ENCODE results near the gene BTF3. TPM values are rescaled to one million over a fixed set of nuclear protein-coding genes. Genes with fewer than 3 reads are reported as not detected.
A peak's percentile ranks its signal among the peaks of the same experiment; 100 is the strongest.

BTF3 gene
- total and polyA plus RNA-seq, 9 of the 15 experiments (the other 6 are each of a cell fraction or from before 2014, with no cell fraction given), result 534 to 1,637 (median 848) TPM

- TF ChIP-seq SLC30A9 (CRISPR knock-in tag; IDR thresholded peaks at IDR 0.05), result no peak
- TF ChIP-seq PHF8 (IDR thresholded peaks at IDR 0.05; ENCODE audit: borderline replicate concordance, low read length), result peak; percentile 98
- peak; percentile 30 for TF ChIP-seq SETDB1 (IDR thresholded peaks at IDR 0.05; ENCODE audit: low read length)
These were observed at the start of gene BTF3 (continued) for GRCh38 chr5:73498057-73498992.

- no peaks in the 10 kb centered on the region for H3K9me1 ChIP-seq (ENCODE audit: control insufficient read depth, insufficient read depth, low read length)
- 1% methylated on average over 44 of the region's 59 CpGs for WGBS (ENCODE audit: insufficient coverage, low coverage, missing lambda C conversion rate)
- CTCF ChIA-PET (ENCODE audit: low intra/inter-chr PET ratio), result no interaction called here
- peak within 1 kb of the TSS in 1 of 2 experiments; percentile 84; a peak in 2 of 4 replicates for H3K9ac ChIP-seq (ENCODE audit: insufficient read depth in 1 of 2, low read depth in 2 of 2, low read length in 2 of 2)
- no peak within 1 kb of the TSS for H3K27ac ChIP-seq (ENCODE audit: extremely low read depth, low read depth, low read length)
- peak within 1 kb of the TSS; percentile 78 for H3K4me2 ChIP-seq (ENCODE audit: insufficient read depth, low read length)
- DNase-seq (ENCODE audit: extremely low read depth in 1 of 4, low spot score in 3 of 4) (peak; percentile 40 to 78 (median 54)), ATAC-seq (peak; percentile 88), FAIRE-seq (peak; percentile 78)
- peak within 1 kb of the TSS; percentile 42 for H3K4me3 ChIP-seq
- peaks cover 5% of the 10 kb centered on the region; the same call in 1 of the 2 replicates for H4K20me1 ChIP-seq (replicated peaks; ENCODE audit: control insufficient read depth, insufficient read depth, low read length)
- peak within 1 kb of the TSS; percentile 92 for H2AFZ ChIP-seq (ENCODE audit: low read depth, low read length)
- no peaks in the 10 kb centered on the region for H3K36me3 ChIP-seq (ENCODE audit: control insufficient read depth, insufficient read depth, low read length)
- intact Hi-C loops (cut with micrococcal nuclease) (no loop called here), in situ Hi-C loops (cut with MboI) (no loop called here)
- peaks cover 57 to 67% of the 10 kb centered on the region in 2 experiments for H3K27me3 ChIP-seq (ENCODE audit: control insufficient read depth in 2 of 2, insufficient read depth in 2 of 2, low read length in 2 of 2)
- H3K4me1 ChIP-seq (replicated peaks in 1 of 2; ENCODE audit: control insufficient read depth in 2 of 2, insufficient read depth in 2 of 2, low read length in 2 of 2), result peaks cover 5 to 41% of the 10 kb centered on the region in 2 experiments; a peak in 3 of 5 replicates
- BruUV-seq (replicated peaks), result no TSS peak
- H3K79me2 ChIP-seq (ENCODE audit: control insufficient read depth, insufficient read depth, low read length), result no peaks in the 10 kb centered on the region
- H3K9me3 ChIP-seq (replicated peaks; ENCODE audit: control insufficient read depth, insufficient read depth, low read depth, low read length), result no peaks in the 10 kb centered on the region; the same call in 1 of the 2 replicates
- POLR2A ChIA-PET, result interaction anchor here (0.6 to 1.5 kb wide), 3 partner anchors 38 to 1638 kb away, joined by 4 to 5 read pairs (median 4); partner anchors contain the start of gene BTF3
- TF ChIP-seq MCM3 (IDR thresholded peaks at IDR 0.05) (no peak), GATAD2B (IDR thresholded peaks at IDR 0.05; ENCODE audit: borderline replicate concordance) (no peak), MTF1 (CRISPR knock-in tag; IDR thresholded peaks at IDR 0.05; ENCODE audit: borderline replicate concordance) (no peak), ZNF239 (CRISPR knock-in tag; IDR thresholded peaks at IDR 0.05) (no peak), HMGN3 (IDR thresholded peaks at IDR 0.05; ENCODE audit: borderline replicate concordance, extremely low read depth, insufficient read length, low read depth, low read length) (no peak), CTBP1 (IDR thresholded peaks at IDR 0.05; ENCODE audit: borderline replicate concordance) (peak; percentile 53; the same call in 1 of the 2 replicates), ZNF668 (CRISPR knock-in tag; IDR thresholded peaks at IDR 0.05) (no peak), WHSC1 (IDR thresholded peaks at IDR 0.05; ENCODE audit: low read length) (no peak), CHD2 (IDR thresholded peaks at IDR 0.05; ENCODE audit: low read depth, low read length) (no peak)
These were observed 49.6 kb upstream of the BTF3 start, which contains the start of gene FOXD1 for GRCh38 chr5:73448463-73449136. Gene FOXD1 (minus strand): TSS chr5:73448777. CDS start chr5:73448362, 415 bp downstream.
